GM19324 (cell line): ENCODE measurements around the gene EPB41L3.

Source experiments
- ATAC-seq: cut with Tn5 transposase; IDR thresholded peaks from one replicate; pipeline ENCODE4 v1.9.1; 2021; ENCODE audit warnings: mild to moderate bottlenecking, moderate library complexity; ENCODE audit not compliant: unreplicated experiment, low FRiP score

The EPB41L3 gene

DNA sequence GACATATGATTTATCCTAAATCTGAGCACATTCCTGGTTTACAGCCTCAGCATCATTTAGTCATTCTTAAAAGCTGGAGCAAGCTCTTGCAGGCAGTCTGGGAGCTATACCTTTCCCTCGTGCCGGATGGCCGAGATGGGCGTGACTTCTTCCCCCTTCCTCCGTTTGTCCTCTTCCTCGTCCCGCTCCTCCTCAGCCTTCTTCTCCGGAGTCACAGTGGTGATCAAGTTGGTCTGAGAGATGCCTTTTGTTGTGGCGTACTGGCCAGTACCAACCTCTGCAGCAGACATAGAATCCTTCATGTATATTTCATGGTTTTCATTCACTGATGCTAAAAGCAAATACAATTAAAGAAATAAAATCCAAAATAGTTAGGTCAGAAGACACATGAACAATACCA, 124.2 kb downstream of the EPB41L3 start:
- ATAC-seq = no peak

DNA sequence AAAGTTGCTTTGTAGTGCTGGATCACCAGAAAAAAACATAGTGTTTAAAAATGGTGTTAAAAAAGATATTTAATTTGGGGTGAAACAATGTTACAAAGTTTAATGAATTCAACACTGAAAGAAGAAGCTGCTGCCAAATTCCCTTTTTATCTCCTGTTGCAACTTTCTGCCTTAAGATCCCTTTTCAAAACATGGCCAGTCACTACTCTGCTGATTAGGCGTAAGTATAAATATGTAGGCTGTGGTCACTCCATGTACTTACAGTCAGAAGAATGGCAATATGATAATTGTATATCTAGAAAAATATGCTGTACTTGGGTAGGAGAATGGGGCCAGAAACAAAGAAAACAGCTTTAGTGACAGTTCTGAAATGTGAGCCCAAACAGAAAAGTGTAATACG, 124.8 kb downstream of the EPB41L3 start:
- ATAC-seq = no peak

DNA sequence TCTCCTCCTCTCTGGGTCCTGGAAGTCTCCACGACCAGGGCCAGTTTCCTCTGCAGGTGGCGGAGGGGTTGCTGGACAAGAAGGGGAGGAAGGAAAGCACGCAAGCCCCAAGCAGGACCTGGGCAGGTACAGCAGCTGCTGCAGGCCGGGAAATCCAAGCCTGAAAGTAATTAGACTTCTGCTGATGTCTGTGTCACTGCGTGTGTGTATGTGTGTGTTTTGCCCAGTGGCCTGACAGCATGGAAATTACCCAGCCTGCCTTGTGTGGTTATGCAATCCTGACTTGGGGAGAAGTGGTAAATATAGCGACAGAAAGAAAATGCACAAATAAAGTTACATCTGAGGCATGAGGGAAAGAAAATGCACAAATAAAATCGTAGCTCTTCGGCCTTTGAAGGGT, 126.5 kb downstream of the EPB41L3 start:
- ATAC-seq = no peak

DNA sequence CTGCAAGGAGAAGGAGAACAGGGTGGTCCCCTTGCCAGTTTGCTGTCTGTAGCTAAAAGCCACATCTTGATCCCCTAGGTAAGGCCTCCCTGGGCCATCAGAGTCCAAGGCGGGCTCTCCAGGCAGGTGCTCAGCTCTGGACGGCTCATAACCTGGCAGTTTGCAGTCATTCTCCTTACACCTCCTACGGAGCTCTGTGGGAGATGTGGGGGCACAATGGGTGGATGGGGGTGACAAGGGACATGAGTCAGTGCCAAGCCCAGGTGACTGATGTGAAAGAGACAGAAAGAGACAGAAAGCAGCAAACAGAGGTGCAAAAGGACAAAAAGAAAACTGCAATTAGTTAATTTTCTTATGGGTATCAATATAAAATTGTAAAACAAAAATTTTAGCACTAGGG, 127.7 kb downstream of the EPB41L3 start:
- ATAC-seq = no peak

DNA sequence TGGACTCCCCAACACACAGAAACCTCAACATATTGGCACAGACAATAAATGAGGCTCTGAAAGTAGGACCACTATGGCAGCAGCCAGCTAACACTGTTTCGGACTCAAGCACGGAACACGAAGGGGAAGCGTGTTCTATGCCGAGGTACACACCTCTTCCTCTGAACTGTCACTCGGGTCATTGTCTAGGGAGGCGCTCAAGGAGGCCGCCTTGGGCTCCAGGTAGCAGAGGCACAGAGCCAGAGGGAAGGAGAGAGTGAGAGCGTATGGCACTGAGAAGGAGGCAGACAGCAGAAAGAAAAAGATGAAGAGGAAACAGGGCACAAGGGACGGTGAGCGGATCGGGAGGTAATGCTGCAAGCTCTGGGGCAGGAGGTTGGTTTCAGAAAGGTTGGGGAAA, 128.1 kb downstream of the EPB41L3 start:
- no peak for ATAC-seq

DNA sequence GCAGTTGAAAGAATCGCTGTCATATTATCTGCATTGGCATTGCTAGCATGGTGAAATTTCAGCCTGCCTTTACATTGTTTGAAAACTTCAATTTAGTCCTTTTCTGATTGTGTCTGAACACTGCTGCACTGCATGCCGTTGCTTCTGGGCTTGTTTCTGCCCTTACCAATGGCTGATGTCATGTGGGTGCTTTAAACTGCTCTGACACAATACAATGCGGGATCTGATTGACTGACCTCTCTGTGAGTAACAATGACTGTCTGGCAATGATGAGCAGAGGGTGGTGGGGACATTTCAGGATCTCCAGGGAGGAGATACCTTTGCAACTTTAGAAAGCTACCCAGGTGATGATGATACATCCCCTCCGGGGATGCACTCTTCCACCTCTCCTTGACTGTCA, 128.8 kb downstream of the EPB41L3 start:
- no peak for ATAC-seq

DNA sequence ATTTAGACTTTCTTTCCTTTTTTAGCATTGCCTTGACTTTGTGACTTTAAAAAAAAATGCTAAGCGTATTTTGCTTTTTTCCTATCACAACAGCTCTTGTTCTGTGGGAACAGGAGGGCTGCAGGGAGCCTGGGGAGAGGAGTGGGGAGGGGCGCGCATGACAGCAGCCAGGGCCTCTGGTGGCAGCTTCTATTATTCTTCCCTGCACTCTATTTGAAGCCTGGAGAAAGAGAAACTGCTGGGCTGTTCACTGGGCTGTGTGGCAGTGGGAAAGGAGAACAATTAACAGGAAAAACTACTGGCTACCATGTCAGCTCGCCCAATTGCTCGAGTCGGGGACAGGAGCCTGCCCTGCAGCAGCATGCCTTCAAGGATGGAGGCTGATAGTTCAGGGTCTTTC, 129.3 kb downstream of the EPB41L3 start:
- no peak for ATAC-seq

DNA sequence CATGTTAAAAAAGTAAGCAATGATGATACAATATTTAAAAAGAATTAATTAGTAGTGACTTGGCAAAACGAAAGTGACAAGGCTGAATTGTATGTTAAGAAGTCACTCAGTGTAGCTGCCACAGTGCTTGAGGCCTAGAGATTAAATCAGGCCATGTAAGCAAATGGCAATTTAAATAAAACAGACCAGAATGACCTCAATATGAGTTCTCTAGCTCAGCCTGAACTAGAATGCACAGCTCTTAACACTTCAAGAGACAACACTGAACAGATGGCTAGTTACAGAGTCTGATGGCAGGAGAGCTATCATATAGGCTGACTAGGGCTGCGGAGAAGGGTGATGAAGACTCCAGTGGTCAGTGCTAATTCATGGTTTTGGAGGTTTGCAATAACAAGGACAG, 130.3 kb downstream of the EPB41L3 start:
- no peak for ATAC-seq

DNA sequence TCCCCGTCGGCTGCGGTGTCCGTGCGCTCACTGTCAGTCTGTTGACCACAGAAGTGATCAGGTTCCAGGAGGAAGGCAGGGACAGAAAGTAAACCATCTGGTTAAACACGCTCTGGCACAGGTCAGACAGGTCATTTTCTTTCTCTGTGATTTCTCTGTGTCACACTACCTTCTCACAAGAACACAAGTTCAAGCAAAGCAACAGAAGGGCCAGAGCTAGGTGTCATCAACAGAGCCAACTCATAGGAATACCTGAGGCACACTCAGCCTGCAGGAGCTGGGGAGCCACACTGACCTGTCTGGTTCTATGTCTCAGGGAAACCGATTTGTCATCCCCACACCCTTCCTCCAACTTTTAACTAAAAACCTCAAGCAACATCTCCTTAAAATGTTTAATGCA, 133.2 kb downstream of the EPB41L3 start:
- no peak for ATAC-seq

DNA sequence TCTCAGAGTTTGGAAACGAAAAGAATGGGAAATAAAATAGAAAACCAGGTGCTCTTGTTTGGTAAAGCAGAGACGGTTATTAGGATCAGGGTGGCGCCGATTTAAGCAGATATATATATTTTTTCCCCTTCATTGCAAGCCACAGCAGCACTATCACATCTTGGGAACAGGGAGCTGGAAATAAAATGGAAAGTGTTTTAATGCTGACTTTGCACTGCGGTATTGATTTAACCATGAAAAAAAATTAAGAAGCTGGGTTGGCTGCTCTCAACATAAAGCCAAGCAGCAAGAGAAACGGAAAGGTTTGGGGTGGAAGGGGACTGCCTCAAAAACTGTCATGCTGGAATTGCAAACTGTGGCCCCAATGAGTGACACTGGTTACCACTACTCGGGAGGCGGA, 145.5 kb downstream of the EPB41L3 start:
- ATAC-seq = no peak

DNA sequence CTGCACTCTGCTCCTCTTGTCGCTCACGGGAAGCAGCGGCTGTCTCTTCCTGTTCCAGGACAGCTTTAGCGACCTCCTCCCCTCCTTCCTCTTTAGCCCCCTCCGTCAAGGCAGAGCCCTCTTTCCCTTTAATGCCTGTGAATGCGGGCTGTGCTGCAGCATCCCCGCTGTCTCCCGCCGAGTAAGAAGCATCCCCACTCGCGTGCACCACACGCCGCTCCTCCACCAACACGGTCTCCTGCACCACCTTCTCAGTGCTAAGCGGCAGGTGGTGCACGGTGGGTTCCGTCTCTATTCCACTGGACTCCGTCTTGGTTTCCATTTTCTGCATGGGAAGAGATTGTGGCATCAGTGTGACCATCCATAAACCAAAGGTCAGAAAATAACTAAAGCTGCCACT, 146.7 kb downstream of the EPB41L3 start:
- no peak for ATAC-seq

DNA sequence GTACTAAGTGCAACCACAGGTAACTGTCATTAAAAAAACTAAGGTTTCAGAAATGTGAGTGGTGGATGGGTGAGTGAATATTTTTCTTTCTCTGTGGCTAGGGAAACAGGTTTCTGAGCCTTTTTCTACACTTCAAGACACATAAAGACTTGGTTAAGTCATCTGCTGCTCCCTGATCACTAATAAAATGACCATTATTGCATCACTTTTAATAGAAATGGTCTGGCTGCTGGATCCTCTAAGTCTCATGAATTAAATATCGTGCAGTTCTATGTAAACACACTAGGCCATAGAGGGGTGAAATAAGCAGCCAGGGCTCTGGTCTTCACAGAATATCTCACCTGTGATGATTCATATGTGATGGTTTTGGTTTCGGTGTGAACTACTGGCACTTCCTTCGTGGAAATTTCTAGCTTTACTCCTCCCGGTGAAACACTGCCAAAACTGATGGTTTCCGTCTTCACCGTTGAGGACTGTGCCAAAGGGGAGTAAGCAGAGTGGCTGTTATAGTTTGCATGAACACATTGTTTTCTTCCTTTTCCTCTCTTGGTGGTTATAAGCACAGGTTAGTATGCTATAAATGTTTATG, 147.8 kb downstream of the EPB41L3 start:
- ATAC-seq = peak; percentile 73

DNA sequence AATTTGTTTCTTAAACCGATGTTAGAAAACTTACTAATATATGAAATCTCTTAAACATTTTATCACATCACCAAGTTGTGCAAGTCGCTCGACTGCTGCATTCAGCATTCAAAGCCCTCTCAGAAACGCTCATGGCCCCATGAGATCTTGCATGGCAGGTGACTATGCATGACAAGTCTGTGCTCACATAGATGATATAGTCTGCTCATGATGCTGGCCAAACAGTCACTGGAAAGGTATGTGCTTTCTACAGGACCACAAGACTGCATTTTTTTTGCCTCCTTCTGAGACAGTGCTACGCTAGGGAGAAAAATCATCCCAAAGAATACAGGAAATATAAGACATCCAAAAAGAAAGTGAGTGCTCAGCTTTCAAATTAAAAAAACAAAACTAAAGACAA, 150.0 kb downstream of the EPB41L3 start:
- no peak for ATAC-seq

DNA sequence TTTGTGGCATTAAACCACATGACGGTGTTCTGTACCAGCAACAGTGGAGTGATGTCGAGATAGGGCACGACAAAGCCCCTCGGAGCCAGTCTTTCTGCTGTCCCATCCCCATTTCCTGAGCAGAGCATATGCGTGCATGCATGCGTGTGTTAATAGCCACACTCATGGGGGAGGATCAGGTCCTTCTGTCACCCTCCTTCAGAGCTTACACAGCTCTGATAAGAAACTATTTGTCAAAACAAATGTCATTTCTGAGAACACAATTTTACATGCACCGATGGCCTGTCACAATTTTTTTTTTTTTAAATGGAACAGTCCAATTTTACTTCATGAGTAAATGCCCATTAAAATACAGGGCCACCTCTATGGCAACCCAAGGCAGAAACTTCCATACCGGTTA, 152.4 kb downstream of the EPB41L3 start:
- ATAC-seq = no peak

DNA sequence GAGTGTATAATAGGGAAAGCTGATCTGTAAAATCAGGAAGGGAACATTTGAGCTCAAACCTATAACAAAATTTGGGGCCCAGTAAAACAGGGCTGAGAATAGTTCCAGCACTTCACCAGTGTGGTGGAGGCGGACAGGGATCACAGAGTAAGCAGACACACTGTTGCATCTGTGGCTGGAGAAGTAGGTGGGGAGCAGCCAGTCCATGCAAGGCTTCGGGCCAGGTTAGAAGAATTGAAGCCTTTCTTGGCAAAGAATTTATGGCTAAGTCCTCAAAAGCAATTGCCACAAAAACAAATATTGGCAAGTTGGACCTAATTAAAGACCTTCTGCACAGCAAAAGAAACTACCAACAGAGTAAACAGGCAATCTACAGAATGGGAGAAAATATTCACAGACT, 154.4 kb downstream of the EPB41L3 start:
- ATAC-seq = no peak

DNA sequence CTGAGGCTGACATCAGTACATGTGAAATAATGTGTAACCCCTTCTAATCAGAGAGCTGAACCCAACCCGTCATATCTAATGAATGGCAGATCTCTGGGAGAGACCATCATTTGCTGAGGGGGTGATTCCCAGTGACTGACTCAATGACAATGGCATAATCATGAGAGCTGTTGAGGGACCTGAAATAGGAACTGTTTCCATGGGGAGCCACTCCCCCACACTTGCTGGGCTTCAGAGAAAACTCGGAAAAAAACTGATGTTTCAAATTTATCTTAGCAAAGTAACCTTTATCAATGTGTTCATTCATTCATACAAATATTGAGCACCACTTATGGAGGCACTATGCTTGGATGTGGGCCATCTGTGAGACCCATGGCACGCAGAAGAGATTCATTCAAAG, 154.9 kb downstream of the EPB41L3 start:
- no peak for ATAC-seq

DNA sequence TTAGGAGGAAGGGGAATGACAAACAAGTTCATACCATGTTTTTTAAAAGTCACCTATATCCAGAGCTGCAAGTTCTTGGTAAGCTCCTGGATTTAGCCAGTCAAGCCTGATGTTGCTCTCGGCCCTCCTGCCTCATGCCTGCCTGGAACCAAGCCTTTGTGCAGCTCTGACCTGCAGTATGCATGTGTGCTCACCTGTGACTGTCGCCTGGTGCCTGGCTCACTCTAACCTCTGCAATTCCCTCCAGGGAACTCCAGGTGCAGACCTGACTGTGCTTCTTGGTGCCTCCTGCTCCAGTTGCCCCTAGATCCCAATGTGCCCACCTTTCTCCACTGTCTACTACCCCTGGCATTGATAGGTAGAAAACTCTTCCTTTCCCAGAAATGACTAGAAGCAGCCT, 163.2 kb downstream of the EPB41L3 start:
- no peak for ATAC-seq

DNA sequence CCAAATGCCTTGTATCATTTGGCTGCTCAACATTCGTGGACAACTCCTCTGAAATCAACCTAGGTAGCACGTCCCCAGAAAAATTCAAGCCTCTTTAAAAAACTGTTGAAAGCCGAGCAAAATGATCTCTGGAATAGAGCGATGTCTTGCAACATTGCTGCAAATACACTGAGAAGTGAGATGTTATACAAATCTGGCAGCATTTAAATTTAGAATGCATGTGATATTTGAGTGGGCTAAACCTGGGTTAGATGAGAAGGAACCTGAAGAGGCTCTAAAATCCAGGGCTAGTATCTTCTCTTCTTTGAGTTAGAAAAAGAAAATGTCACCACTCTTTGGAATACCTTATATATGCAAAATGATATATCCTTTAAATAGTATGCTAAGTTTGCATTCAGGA, 166.8 kb downstream of the EPB41L3 start:
- ATAC-seq = no peak

DNA sequence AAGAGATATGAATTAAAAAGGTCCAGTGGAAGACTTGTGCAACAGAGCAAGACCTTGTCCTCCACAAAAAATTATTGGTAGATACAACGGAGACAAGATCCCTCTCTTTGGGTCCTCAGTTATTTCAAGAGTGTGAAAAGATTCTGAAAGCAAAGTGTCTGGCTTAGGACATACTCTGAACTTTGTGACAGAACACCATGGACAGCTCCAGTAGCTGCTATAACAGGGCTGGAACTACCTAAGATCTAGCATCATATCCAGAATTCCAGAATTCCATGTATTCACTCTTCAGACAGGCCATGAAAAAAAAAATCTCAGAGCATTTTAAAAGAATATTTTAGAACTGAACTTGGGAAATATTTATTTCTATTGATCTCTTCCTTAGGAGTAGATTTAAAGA, 173.5 kb downstream of the EPB41L3 start:
- ATAC-seq = no peak

DNA sequence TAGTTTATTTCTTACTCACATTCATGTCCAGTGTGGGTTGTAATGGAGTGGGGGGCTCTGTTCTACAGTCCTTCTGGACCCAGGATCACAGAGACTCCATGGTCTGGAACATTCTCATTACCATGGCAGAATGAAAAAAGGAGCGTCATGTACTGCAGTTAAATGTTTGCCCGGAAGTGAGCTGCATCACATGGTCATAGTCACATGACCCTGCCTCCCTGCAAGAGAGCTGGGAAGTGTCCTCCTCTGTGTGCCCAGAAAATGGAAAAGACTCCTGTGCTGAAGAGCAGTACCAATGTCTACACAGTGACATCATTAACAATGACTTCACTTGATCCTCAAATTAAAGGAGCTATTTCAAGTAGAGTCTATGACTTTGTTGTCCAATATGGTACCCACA, 174.3 kb downstream of the EPB41L3 start:
- no peak for ATAC-seq

DNA sequence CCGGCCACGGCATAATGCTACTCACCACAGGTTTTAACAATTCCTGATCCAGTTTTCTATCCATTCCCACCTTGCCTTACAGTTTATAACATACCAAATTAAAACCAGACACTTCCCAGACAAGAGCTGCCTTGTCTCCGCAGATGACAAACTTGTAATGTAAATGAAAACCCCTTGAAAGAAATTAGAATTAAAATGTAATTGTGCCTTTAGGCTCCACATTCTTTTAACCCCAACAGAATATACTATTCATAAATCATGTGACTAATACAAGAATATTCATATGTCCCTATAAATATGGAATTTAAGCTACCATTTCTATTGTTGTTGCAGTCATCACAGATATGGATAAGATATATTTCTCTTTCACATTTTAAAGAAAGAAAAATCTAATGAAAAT, 178.4 kb downstream of the EPB41L3 start:
- ATAC-seq = no peak

DNA sequence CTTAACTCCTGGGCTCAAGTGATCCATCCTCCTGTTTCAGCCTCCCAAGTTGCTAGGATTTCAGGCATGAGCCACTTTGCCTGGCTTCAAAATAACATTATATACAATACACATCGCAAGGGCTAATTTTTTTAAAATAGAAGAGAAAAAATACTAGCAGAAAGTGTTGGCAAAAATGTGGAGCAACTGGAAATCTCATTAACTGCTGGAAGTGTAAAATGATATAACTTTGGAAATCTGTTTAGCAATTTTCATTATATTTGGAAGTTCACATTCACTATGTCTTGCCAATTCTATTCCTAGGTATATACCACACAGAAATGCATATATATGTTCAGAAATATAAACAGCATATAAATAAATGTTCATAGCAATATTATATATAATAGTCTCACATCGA, 193.2 kb downstream of the EPB41L3 start:
- no peak for ATAC-seq
